Mucosa of rectum (tissue), 2 donors: ENCODE measurements around the gene DACT2.
"Not testable (repeated sequence)": the region's sequence is repeated elsewhere in the genome, so short reads cannot be mapped to it uniquely, and the experiment has no call there.

Experiments
- H3K27ac ChIP-seq, 2 donors: one replicate each; pipeline ENCODE4 v1.7.0; 2013; ENCODE audit warnings: inconsistent platforms in 2 of 2, low read depth in 2 of 2, low read length in 2 of 2
- H3K27me3 ChIP-seq, 2 donors: one replicate each; pipeline ENCODE4 v1.7.0; 2013; ENCODE audit warnings: low read length in 2 of 2; ENCODE audit not compliant: control insufficient read depth in 2 of 2, insufficient read depth in 2 of 2
- H3K36me3 ChIP-seq, 2 donors: one replicate each; pipeline ENCODE4 v1.7.0; 2013; ENCODE audit warnings: low read length in 2 of 2; ENCODE audit not compliant: control insufficient read depth in 2 of 2, insufficient read depth in 2 of 2
- H3K4me1 ChIP-seq, 2 donors: one replicate each; pipeline ENCODE4 v1.7.0; 2013; ENCODE audit warnings: low read length in 2 of 2, mild to moderate bottlenecking in 1 of 2; ENCODE audit not compliant: control insufficient read depth in 2 of 2, insufficient read depth in 2 of 2
- H3K4me3 ChIP-seq, 2 donors: one replicate each; pipeline ENCODE4 v1.7.0; 2013; ENCODE audit warnings: low read length in 2 of 2
- H3K9ac ChIP-seq, 2 donors: one replicate each; pipeline ENCODE4 v1.7.0; 2013; ENCODE audit warnings: low read length in 2 of 2, low read depth in 1 of 2, mild to moderate bottlenecking in 1 of 2
- H3K9me3 ChIP-seq, 2 donors: one replicate each; pipeline ENCODE4 v1.7.0; 2013; ENCODE audit warnings: low read length in 2 of 2; ENCODE audit not compliant: control insufficient read depth in 2 of 2
- donor health status: healthy.
- donor health status: Normal muscosa, but diverticular disease.

DACT2 gene

DNA sequence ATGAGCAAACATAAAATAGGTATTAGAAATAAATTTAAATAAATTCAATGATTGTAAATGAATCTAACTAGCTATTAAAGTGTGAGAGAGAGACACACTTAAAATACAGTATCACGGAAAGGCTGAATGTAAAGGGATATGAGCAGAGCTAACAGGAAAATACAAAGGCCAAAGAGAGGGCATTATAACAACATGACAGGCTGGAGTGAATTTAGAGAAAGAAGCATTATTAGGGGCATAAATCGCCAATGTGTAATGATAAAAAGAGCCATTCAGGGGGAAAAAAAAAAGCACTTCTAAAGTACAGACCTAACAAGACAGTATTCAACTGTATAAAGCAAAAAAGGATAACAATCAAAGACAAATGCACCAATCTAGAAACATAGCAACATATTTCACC is 28.1 kb downstream of the DACT2 start:
- Histone ChIP-seq H3K36me3 (no peaks in the 10 kb centered on the region), H3K27me3 (no peaks in the 10 kb centered on the region), H3K27ac (no peak overlapping the region), H3K4me1 (no peaks in the 10 kb centered on the region), H3K9me3 (no peaks in the 10 kb centered on the region), H3K9ac (no peak overlapping the region), H3K4me3 (no peak overlapping the region)

DNA sequence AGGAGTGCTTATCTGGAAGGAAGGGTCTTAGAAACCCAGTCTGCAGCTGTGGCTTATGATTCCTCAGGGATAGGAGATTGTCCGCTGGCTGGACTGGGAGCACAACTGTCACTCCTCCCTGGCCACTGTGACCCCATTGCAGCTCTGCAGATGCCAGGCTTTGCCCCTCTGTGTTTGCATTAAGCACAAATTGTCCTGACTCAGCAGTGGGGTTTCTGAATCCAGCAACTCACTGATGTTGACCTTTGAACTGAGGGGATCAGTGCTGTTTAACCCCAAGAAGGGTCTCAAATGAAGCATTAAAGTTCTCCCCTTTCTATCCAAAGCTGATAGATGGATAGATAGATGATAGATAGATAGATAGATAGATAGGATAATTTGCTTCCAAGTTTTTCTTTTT is 29.5 kb downstream of the DACT2 start:
- Histone ChIP-seq H3K4me1 (no peaks in the 10 kb centered on the region), H3K27me3 (no peaks in the 10 kb centered on the region), H3K27ac (no peak overlapping the region), H3K9me3 (no peaks in the 10 kb centered on the region), H3K36me3 (no peaks in the 10 kb centered on the region), H3K9ac (no peak overlapping the region), H3K4me3 (no peak overlapping the region)

DNA sequence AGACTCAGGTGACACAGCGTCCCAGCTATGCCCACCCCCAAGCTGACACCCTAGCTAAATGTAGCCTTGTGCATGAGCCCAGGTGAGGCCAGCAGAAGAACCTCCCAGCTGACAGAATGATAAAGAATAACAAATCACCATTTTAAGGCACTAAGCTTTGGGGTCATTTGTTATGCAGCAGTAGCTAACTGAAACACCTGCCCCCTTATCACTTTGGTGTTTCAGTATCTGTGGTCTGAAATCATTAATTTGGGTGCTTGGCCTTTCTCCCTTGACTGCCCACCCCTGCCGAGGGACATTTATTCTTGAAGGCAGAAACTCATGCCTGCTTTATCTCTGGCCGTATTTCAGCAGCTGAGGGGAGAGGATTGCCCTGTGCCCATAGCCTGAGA is 30.0 kb downstream of the DACT2 start:
- H3K9me3 ChIP-seq, result no peaks in the 10 kb centered on the region
- no peaks in the 10 kb centered on the region for H3K27me3 ChIP-seq
- H3K27ac ChIP-seq, result no peak overlapping the region
- H3K9ac ChIP-seq, result no peak overlapping the region
- H3K4me1 ChIP-seq, result no peaks in the 10 kb centered on the region
- H3K4me3 ChIP-seq, result no peak overlapping the region
- H3K36me3 ChIP-seq, result no peaks in the 10 kb centered on the region

DNA sequence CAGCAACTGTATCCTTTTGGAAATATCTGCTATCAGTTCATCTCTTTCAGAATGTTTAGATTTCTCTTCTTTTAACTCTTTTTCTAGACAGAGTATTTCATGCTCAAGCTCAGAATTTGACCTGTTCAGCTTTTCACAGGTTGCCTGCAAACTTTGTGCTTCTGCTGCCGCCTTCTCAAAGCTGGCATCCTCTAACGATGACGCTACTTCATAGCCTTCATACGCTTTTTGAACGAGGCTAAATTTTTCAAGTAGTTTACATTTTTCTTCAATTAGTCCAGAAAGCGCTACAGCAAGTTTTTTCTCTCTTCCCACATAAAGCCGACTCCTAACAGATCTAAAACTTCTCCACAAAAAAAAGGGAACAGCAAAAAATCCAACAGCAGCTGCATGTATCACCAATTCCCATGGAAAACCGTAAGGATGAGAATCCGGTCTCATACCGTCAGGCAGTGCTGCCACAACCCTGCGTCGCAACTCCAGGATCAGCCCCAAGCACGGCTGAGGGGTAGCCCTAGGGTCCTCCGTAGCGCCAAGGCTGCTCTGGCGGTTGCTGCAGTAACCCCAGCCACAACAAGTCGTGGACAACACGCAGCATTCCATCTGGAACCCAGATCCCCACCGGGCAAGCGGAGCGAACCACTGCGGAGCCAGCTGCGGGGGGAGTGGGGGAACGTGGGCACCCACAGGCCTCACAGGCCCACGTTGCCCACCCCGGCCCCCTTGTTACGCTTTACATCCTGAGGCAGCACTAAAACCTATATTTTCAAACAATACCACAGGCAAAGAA is 30.6 kb downstream of the DACT2 start:
- H3K4me1 ChIP-seq, result no peaks in the 10 kb centered on the region
- H3K9me3 ChIP-seq, result no peaks in the 10 kb centered on the region
- no peak overlapping the region for H3K4me3 ChIP-seq
- no peaks in the 10 kb centered on the region for H3K36me3 ChIP-seq
- H3K27me3 ChIP-seq, result no peaks in the 10 kb centered on the region
- no peak overlapping the region for H3K27ac ChIP-seq
- no peak overlapping the region for H3K9ac ChIP-seq

- not testable (repeated sequence) for H3K9me3 ChIP-seq, H3K4me1 ChIP-seq, H3K27ac ChIP-seq, H3K27me3 ChIP-seq, H3K9ac ChIP-seq, H3K36me3 ChIP-seq, H3K4me3 ChIP-seq
Observed at GRCh38 chr6:168287460-168287859, 32.1 kb downstream of the DACT2 start.

DNA sequence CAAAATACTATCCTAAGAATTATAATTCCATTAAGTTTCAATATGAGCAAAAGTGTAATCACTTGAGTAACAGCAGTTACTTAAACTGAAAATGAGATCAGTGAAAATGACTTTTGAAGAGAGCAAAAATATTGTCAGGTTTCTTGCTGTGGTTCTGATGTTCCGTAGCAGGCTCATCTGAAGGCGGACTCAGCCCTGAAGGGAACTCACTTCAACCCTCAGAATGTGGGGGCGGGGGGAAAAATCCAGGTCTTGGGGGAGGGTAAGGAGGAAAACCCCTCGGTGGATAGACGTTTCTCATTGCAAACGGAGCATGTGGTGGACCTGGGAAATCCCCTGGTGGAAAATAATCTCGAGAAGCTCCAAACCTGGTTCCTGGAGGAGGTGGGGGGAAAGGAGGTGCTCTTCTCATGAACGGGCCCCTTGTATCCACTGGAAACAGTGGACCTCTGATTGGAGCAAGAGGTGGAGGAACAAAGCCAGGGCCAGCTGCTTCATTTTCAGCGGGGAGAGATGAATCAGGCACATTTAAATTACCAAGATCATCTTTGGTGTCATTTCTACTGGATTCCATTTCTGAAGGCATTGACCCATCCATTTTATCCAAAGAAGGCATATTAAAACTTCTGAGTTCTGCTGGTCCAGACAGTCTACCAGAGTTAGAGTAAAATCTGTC is 32.7 kb downstream of the DACT2 start:
- not testable (repeated sequence) for H3K9me3 ChIP-seq, H3K27ac ChIP-seq

DNA sequence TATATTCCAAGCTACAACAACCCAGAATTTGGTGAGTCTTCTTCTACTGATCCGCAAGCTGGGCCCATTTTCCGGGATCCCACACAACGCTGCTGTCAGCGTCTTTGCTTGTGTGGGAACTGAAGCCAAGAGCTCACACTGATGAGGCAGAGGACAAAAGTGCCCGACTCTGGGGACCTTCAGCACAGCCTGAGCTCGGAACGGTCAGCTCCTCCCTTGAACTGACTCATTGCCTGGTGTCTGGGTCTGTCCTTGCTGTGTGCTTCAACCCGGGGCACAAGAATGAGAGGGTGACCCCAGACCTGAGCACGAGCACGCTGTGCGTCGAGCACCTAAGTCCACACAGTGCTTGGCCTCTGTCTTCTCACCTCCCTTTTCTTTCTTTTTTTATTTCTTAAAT is 33.5 kb downstream of the DACT2 start:
- Histone ChIP-seq H3K9me3 (no peaks in the 10 kb centered on the region), H3K27me3 (no peaks in the 10 kb centered on the region), H3K4me3 (no peak overlapping the region), H3K4me1 (no peaks in the 10 kb centered on the region), H3K27ac (no peak overlapping the region), H3K36me3 (no peaks in the 10 kb centered on the region), H3K9ac (no peak overlapping the region)

More for the DNA sequence above, 32.7 kb downstream of the DACT2 start:
- H3K36me3 ChIP-seq, H3K9ac ChIP-seq, H3K4me3 ChIP-seq, H3K4me1 ChIP-seq, H3K27me3 ChIP-seq: not testable (repeated sequence)

DNA sequence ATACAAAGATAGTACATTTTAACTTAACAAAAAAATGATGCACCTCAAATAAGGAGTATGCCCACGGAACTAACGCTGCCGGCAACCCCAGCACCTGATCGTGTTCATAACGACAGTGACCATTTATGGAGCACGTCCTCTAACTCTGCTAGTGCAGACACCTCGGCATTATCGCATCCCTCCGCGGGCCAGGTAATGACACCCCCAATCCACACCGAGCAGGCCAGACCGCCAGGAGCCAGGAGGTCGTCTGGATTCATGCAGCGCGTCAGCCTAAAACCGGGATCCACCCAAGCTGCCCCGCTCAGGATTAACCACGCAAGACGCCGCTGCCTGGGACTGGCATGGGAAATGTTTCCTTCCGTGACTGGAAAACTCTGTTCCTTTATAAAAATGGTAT is 34.1 kb downstream of the DACT2 start:
- Histone ChIP-seq H3K36me3 (no peaks in the 10 kb centered on the region), H3K9ac (no peak overlapping the region), H3K9me3 (no peaks in the 10 kb centered on the region), H3K4me1 (no peaks in the 10 kb centered on the region), H3K27ac (no peak overlapping the region), H3K27me3 (no peaks in the 10 kb centered on the region), H3K4me3 (no peak overlapping the region)

DNA sequence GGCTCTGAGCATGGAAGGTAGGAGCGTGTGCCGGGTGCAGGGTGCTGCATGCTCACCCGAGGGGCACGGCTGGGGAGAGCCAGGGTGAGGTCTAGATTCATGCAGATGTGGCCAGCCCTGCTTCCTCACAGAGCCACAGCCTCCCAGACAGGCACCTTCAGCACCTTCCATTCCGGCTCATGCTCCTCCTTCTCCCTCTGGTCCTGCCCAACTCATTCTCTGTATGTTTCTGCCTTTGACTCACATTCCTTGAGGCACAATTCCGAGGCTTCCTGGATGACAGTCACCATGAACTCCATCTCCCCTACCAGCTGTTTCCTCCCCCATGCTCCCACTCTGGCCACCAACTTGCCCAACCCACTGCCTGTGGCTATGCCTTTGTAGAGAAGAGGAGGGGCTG is 35.4 kb downstream of the DACT2 start:
- H3K36me3 ChIP-seq, result no peaks in the 10 kb centered on the region
- no peaks in the 10 kb centered on the region for H3K4me1 ChIP-seq
- H3K27ac ChIP-seq, result no peak overlapping the region
- no peaks in the 10 kb centered on the region for H3K9me3 ChIP-seq
- no peak overlapping the region for H3K4me3 ChIP-seq
- no peaks in the 10 kb centered on the region for H3K27me3 ChIP-seq
- no peak overlapping the region for H3K9ac ChIP-seq

- no peaks in the 10 kb centered on the region for H3K27me3 ChIP-seq
- H3K9ac ChIP-seq, result no peak overlapping the region
- H3K27ac ChIP-seq, result no peak overlapping the region
- H3K36me3 ChIP-seq, result no peaks in the 10 kb centered on the region
- peaks cover 0 to 3% of the 10 kb centered on the region in 2 donors for H3K4me1 ChIP-seq
- no peaks in the 10 kb centered on the region for H3K9me3 ChIP-seq
- H3K4me3 ChIP-seq, result no peak overlapping the region
Observed at GRCh38 chr6:168283686-168284025, 35.9 kb downstream of the DACT2 start.
